ENCODE results near the gene SBF2. TPM values are rescaled to one million over a fixed set of nuclear protein-coding genes. Genes with fewer than 3 reads are reported as not detected.

Gene SBF2
- total and polyA plus RNA-seq, 2 donors (not counting 3 experiments of a cell fraction or from before 2014, with no cell fraction given), result 15.4 to 42.4 TPM

DNA sequence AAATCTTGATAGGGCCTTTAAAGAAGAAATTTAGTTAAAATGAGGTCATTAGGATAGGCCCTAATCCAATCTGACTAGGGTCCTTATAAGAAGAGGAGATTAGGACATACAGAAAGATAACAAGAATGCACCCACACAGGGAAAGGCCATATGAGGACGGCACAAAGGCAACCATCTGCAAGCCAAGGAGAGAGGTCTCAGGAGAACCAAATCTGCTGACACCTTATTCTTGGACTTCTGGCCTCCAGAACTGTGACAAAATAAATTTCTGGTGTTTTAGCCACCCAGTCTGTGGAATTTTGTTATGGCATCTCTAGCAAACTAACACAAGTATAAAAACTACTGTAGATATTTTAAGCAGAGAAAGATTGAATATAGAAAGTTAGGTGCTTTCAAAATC lies 39.5 kb upstream of the SBF2 start:
- intact Hi-C loops (cut with micrococcal nuclease), result no loop called here
- Histone ChIP-seq H2AFZ (ENCODE audit: low read depth, low read length) (no peak overlapping the region), H3K79me2 (ENCODE audit: control insufficient read depth, insufficient read depth, low read length) (no peaks in the 10 kb centered on the region), H3K27ac (ENCODE audit: insufficient read depth, low read depth, low read length) (no peak overlapping the region), H3K9ac (replicated peaks; ENCODE audit: extremely low read depth, insufficient read depth, low read length) (no peak overlapping the region), H3K9me3 (replicated peaks; ENCODE audit: control insufficient read depth, insufficient read depth, low read length) (no peaks in the 10 kb centered on the region), H3K4me1 (ENCODE audit: control insufficient read depth, extremely low read depth, insufficient read depth, low read length) (peaks cover 17% of the 10 kb centered on the region), H3K4me2 (ENCODE audit: insufficient read depth, low read length) (no peak overlapping the region), H3K36me3 (ENCODE audit: control insufficient read depth in 2 of 2, extremely low read depth in 1 of 2, insufficient read depth in 2 of 2, low read length in 2 of 2) (no peaks in the 10 kb centered on the region), H4K20me1 (replicated peaks; ENCODE audit: control insufficient read depth, extremely low read depth, insufficient read depth, low read length) (no peaks in the 10 kb centered on the region), H3K4me3 (replicated peaks in 1 of 3; ENCODE audit: insufficient read depth in 1 of 3, low read depth in 1 of 3, low read length in 3 of 3) (no peak overlapping the region), H3K27me3 (ENCODE audit: control insufficient read depth in 2 of 2, insufficient read depth in 2 of 2, low read length in 2 of 2) (no peaks in the 10 kb centered on the region), H3K9me1 (replicated peaks; ENCODE audit: control insufficient read depth, extremely low read depth, insufficient read depth, low read length) (no peaks in the 10 kb centered on the region)
- TF ChIP-seq FOS (IDR thresholded peaks at IDR 0.05; ENCODE audit: borderline replicate concordance, insufficient read depth, low read length) (no peak), CTCF (IDR thresholded peaks at IDR 0.05; ENCODE audit: extremely low read depth in 1 of 2, insufficient read depth in 1 of 2, low read depth in 1 of 2, low read length in 2 of 2) (no peak), MAX (IDR thresholded peaks at IDR 0.05; ENCODE audit: insufficient read depth, insufficient read length) (no peak), JUN (IDR thresholded peaks at IDR 0.05; ENCODE audit: borderline replicate concordance, insufficient read depth, insufficient read length, low read depth) (no peak), POLR2AphosphoS5 (IDR thresholded peaks at IDR 0.05; ENCODE audit: insufficient read depth, low read depth, low read length) (no peak), GATA2 (IDR thresholded peaks at IDR 0.05; ENCODE audit: insufficient read depth, insufficient read length, low read depth, low read length) (no peak)
- POLR2A ChIA-PET, result no interaction called here
- dilution Hi-C loops (cut with MboI; ENCODE audit: extremely low pct_ligation_motif_present, low sequenced_read_pairs), result no loop called here
- FAIRE-seq (no peak), DNase-seq (ENCODE audit: low read depth, low spot score) (no peak)
- no TSS peak for BruUV-seq (replicated peaks)
- CTCF ChIA-PET, result interaction anchor here (1.9 kb wide), 1 partner anchor 33 kb away, joined by 7 read pairs; no protein-coding TSS in a partner anchor
